Peyer's patch (tissue), 4 donors: ENCODE measurements around the gene STAG1. TPM values are rescaled to one million over a fixed set of nuclear protein-coding genes. Genes with fewer than 3 reads are reported as not detected.

Experiments used
- DNase-seq, 3 donors: peaks; one replicate each; pipeline ENCODE4 v3.0.0-alpha.2; 2017 to 2019
- H3K27ac ChIP-seq, 4 donors: fragments of 200-600 bp; sonication (generic); one replicate each; pipeline ENCODE4 v1.5.1; 2016 to 2019
- H3K27me3 ChIP-seq, 2 donors: fragments of 200-600 bp; sonication (generic); one replicate each; pipeline ENCODE4 v1.5.1; 2019
- H3K36me3 ChIP-seq, 3 donors: fragments of 200-600 bp; sonication (generic); one replicate each; pipeline ENCODE4 v1.5.1; 2016 to 2019
- H3K4me1 ChIP-seq, 4 donors: fragments of 200-600 bp; sonication (generic); one replicate each; pipeline ENCODE4 v1.5.1; 2016 to 2019
- H3K4me3 ChIP-seq, 4 donors: fragments of 200-600 bp; sonication (generic); 1 replicate in 3 of 4; 2 replicates in 1 of 4; pipeline ENCODE4 v1.5.1; 2016 to 2019; ENCODE audit warnings: mild to moderate bottlenecking in 1 of 4
- H3K9me3 ChIP-seq, 4 donors: fragments of 200-600 bp; sonication (generic); one replicate each; pipeline ENCODE4 v1.5.1; 2016 to 2019; ENCODE audit warnings: mild to moderate bottlenecking in 1 of 4
- POLR2A ChIP-seq, 2 donors: fragments of 450-650 bp; IDR thresholded peaks; one replicate each; pipeline ENCODE4 v1.5.1; 2017; ENCODE audit warnings: antibody characterized with exemption in 2 of 2, mild to moderate bottlenecking in 2 of 2, moderate library complexity in 2 of 2
- total RNA-seq, 4 donors: library from RNA; depleted of rRNA; stranded (reverse); fragments of >200 nt; gene quantifications; one replicate each; pipeline ENCODE4 v1.1.0, GENCODE V29; 2016
- TF ChIP-seq, protein P1 (sequence below), 6 experiments: fragments of 450-650 bp in 4 of 6; fragments of 200-600 bp in 2 of 6; sonication (generic) in 1 of 6; IDR thresholded peaks; one replicate each; pipeline ENCODE4 v1.5.1; 2017 to 2019; ENCODE audit warnings: antibody characterized with exemption in 6 of 6, mild to moderate bottlenecking in 3 of 6, moderate library complexity in 1 of 6

Gene STAG1
- total RNA-seq, 4 donors from 2014 or later: 22.6 to 91.6 (median 35.2) TPM

DNA sequence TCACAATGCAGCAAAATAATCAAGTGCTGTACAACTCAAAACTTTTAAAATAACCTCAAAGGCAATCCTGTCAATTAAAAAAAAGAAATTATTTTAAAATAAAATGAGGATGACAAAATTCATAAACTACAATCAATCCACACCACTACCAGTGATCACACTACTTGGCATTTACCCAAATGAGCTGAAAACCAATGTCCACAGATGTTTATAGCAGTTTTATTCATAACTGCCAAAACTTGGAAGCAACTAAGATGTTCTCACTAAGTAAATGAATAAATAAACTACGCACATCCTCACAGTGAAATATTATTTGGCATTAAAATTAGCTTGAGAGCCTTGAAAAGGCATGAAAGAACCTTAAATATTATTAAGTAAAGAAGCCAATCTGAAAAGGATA, 121.3 kb downstream of the STAG1 start:
- Histone ChIP-seq H3K4me1 (peaks cover 0 to 12% (median 0%) of the 10 kb centered on the region in 4 donors), H3K27me3 (no peaks in the 10 kb centered on the region), H3K27ac (no peak overlapping the region), H3K36me3 (no peaks in the 10 kb centered on the region), H3K9me3 (no peaks in the 10 kb centered on the region), H3K4me3 (no peak overlapping the region)
- DNase-seq: no peak
- no peak for TF ChIP-seq POLR2A (IDR thresholded peaks at IDR 0.05)
- TF ChIP-seq, protein P1, sequence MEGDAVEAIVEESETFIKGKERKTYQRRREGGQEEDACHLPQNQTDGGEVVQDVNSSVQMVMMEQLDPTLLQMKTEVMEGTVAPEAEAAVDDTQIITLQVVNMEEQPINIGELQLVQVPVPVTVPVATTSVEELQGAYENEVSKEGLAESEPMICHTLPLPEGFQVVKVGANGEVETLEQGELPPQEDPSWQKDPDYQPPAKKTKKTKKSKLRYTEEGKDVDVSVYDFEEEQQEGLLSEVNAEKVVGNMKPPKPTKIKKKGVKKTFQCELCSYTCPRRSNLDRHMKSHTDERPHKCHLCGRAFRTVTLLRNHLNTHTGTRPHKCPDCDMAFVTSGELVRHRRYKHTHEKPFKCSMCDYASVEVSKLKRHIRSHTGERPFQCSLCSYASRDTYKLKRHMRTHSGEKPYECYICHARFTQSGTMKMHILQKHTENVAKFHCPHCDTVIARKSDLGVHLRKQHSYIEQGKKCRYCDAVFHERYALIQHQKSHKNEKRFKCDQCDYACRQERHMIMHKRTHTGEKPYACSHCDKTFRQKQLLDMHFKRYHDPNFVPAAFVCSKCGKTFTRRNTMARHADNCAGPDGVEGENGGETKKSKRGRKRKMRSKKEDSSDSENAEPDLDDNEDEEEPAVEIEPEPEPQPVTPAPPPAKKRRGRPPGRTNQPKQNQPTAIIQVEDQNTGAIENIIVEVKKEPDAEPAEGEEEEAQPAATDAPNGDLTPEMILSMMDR (IDR thresholded peaks at IDR 0.05): no peak

DNA sequence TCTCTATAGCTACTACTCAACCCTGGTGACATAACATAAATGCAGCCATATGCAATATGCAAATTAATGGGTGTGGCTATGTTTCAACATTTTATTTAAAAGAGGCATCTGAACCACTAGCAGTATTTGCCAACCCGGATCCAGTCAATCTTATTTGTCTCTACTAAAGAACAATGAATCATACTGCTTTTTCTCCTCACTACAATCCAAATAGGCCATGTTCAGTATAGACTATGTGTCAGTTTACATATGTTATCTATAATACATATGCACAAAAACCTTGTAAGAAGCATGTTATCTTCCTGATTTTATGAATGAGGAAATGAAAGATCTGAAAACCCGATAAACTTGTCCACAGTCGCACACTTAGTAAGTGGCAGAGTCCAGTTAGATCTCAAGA, 125.7 kb downstream of the STAG1 start:
- H3K27ac ChIP-seq: no peak overlapping the region
- no peaks in the 10 kb centered on the region for H3K27me3 ChIP-seq
- H3K4me1 ChIP-seq: peaks cover 0 to 8% (median 1%) of the 10 kb centered on the region in 4 donors
- H3K9me3 ChIP-seq: no peaks in the 10 kb centered on the region
- no peak overlapping the region for H3K4me3 ChIP-seq
- H3K36me3 ChIP-seq: no peaks in the 10 kb centered on the region
- DNase-seq: no peak
- no peak for TF ChIP-seq POLR2A (IDR thresholded peaks at IDR 0.05)
- TF ChIP-seq, protein P1 (IDR thresholded peaks at IDR 0.05): no peak

DNA sequence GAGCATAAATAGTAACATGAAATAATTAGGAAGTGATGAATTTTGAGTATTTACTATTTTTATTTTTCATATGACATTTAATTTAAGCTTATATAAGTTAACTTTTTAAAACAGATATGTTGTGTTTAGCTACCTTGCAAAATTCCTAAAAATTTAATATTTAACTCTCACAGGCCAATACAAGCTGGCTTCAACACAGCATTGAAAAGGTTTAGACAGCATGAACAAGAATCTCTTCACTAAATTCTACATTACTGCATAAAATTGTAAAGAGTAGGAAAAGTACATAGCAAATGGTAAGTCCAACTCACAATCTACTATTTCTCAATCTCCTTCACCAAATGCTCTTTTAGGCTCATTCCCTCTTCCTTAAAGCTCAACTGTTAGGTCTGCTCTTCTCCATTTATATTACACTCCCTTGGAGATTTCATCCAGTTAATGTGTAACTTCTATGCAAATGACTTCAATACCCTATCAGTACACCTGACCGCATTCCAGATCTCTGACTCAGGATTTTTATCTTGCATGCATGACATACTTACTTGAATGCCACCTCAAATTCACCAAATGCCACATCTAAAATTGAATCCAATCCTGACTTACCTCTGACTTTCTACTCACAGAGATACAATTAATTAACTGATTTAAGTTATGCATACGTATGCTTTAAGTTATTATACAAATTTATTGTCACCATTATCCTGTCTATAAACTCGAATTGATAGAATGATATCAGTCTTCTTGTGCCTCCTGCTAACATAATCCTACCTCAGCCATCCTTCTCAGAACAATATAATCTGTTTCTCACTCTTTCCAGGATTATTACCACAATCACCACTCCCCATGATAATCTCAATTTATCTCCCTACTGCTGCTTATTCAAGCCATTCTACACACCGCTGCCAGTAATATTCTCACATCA, 127.0 kb downstream of the STAG1 start:
- no peak for DNase-seq
- TF ChIP-seq, protein P1 (IDR thresholded peaks at IDR 0.05): no peak
- TF ChIP-seq POLR2A (IDR thresholded peaks at IDR 0.05): no peak
- Histone ChIP-seq H3K9me3 (no peaks in the 10 kb centered on the region), H3K4me3 (no peak overlapping the region), H3K27ac (peak overlapping the region in 1 of 4 donors; percentile 44), H3K4me1 (peaks cover 0 to 8% (median 1%) of the 10 kb centered on the region in 4 donors), H3K27me3 (no peaks in the 10 kb centered on the region), H3K36me3 (no peaks in the 10 kb centered on the region)

DNA sequence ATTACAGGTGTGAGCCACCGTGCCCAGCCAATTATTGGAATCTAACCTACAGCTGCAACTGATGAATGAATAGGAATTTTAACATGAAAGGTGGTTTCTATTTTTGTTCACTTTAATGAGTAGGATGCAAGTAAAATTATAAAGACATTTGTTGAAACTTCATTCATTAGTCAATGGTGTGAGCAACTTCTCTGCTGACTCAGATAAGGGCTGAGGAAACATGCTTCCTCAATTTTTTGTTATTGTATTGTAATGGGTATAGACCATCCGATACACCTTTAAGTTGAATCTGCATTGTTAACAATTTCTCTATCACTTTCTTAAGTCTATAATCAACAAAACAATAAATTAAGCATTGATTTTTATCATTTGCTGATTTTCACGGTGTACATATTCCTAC, 127.8 kb downstream of the STAG1 start:
- no peak for DNase-seq
- Histone ChIP-seq H3K27ac (no peak overlapping the region), H3K4me3 (no peak overlapping the region), H3K36me3 (peaks cover 0 to under 1% (median 0%) of the 10 kb centered on the region in 3 donors), H3K9me3 (no peaks in the 10 kb centered on the region), H3K27me3 (no peaks in the 10 kb centered on the region), H3K4me1 (peaks cover 0 to 8% (median 1%) of the 10 kb centered on the region in 4 donors)
- TF ChIP-seq, protein P1 (IDR thresholded peaks at IDR 0.05): no peak
- no peak for TF ChIP-seq POLR2A (IDR thresholded peaks at IDR 0.05)

- Histone ChIP-seq H3K27ac (no peak overlapping the region), H3K36me3 (peaks cover 0 to 4% (median 0%) of the 10 kb centered on the region in 3 donors), H3K27me3 (no peaks in the 10 kb centered on the region), H3K4me3 (no peak overlapping the region), H3K9me3 (no peaks in the 10 kb centered on the region), H3K4me1 (peaks cover 0 to 8% (median 1%) of the 10 kb centered on the region in 4 donors)
- no peak for TF ChIP-seq POLR2A (IDR thresholded peaks at IDR 0.05)
- TF ChIP-seq, protein P1 (IDR thresholded peaks at IDR 0.05): no peak
- DNase-seq: no peak
Measured at GRCh38 chr3:136621628-136622027, 130.6 kb downstream of the STAG1 start.
